Activated CD8-positive, alpha-beta T cell treated with anti-CD3 and anti-CD28 coated beads, Interleukin-2, amount 10 ng/mL, durations not matched to agents 7 days and 5 days (primary cell): ENCODE measurements around the gene RYK. TPM values are rescaled to one million over a fixed set of nuclear protein-coding genes. Genes with fewer than 3 reads are reported as not detected.

Experiments used
- ATAC-seq: fragments of 150-1000 bp; cut with Tn5 transposase; one replicate; pipeline ENCODE4 v1.10.0; 2021; ENCODE audit warnings: moderate library complexity
- CTCF ChIA-PET: fragments of 350-600 bp; sonication (Branson Sonifier 250); formaldehyde crosslinking; loops from one replicate; lab custom pipeline; 2021; ENCODE audit warnings: antibody characterized with exemption; lab: Charles Lee
- POLR2A ChIA-PET: fragments of 350-600 bp; sonication (Branson Sonifier 250); formaldehyde crosslinking; loops from one replicate; lab custom pipeline; 2021; ENCODE audit warnings: antibody characterized with exemption; lab: Charles Lee
- DNase-seq: peaks from one replicate; pipeline ENCODE4 v3.0.0-alpha.2; 2020
- H3K27ac Mint-ChIP-seq: one replicate; pipeline ENCODE4 v1.8.0; 2021; ENCODE audit warnings: mild to moderate bottlenecking, mixed read lengths
- H3K27me3 Mint-ChIP-seq: one replicate; pipeline ENCODE4 v1.8.0; 2021; ENCODE audit warnings: low read depth, mixed read lengths
- H3K36me3 Mint-ChIP-seq: one replicate; pipeline ENCODE4 v1.8.0; 2021; ENCODE audit warnings: low read depth, mixed read lengths
- H3K4me1 Mint-ChIP-seq: one replicate; pipeline ENCODE4 v1.8.0; 2021; ENCODE audit warnings: low read depth, mixed read lengths
- H3K4me3 Mint-ChIP-seq: one replicate; pipeline ENCODE4 v1.8.0; 2021; ENCODE audit warnings: mild to moderate bottlenecking, mixed read lengths
- H3K9me3 Mint-ChIP-seq: one replicate; pipeline ENCODE4 v1.8.0; 2022; ENCODE audit warnings: mixed read lengths; ENCODE audit not compliant: insufficient read depth
- total RNA-seq, 2 experiments: library from RNA; stranded (reverse); gene quantifications; one replicate each; pipeline ENCODE4 v1.2.3, GENCODE V29; 2021

Gene RYK
- total RNA-seq, 2 experiments from 2014 or later, result 6.9 to 9.4 TPM

DNA sequence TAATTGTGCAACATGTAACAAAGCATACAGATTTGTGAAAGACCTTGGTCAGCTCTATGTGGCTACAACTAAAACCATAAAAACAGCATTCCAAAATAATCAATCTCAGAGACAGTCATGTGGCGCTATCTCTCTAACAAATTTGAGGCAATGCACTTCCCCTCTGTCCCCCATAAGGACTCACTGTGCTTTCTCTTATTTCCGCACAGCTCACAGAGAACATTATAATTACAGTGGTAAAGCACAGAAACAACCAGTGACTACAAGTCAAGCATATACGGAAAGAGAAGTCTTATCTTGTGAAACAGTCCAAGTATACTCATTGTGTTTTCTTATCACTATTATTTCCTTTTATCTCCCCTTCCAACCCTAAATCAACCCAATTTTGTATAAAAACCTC lies 64.3 kb downstream of the RYK start:
- Mint-ChIP-seq H3K36me3 (no peaks in the 10 kb centered on the region), H3K4me1 (no peaks in the 10 kb centered on the region), H3K9me3 (no peaks in the 10 kb centered on the region), H3K4me3 (no peak overlapping the region), H3K27ac (no peak overlapping the region), H3K27me3 (no peaks in the 10 kb centered on the region)
- CTCF ChIA-PET, result interaction anchor here (1.3 kb wide), 1 partner anchor 26 kb away, joined by 3 read pairs; no protein-coding TSS in a partner anchor
- ATAC-seq, result no peak
- no peak for DNase-seq
- POLR2A ChIA-PET, result no interaction called here

DNA sequence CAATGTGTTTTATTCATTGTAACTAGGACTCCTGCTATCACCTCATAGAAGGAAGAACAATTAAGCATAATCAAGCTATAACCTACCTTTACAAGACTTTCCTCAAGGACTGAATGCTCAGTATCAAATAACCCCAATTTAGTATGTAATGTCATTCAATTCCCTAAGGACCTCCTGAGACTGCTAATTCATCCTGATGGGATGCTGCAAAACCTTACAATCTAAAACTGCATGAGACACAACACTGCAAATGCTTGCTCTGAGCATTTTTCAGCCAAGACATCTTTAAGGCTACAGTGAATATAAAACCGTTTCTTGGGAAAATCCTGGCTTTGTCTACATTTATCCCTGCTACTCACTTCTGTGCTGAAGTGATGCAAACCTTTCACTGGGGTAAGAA lies 69.9 kb downstream of the RYK start:
- no peak for DNase-seq
- ATAC-seq, result no peak
- Mint-ChIP-seq H3K4me1 (no peaks in the 10 kb centered on the region), H3K4me3 (no peak overlapping the region), H3K36me3 (peaks cover 2% of the 10 kb centered on the region), H3K27me3 (no peaks in the 10 kb centered on the region), H3K27ac (no peak overlapping the region), H3K9me3 (no peaks in the 10 kb centered on the region)
- ChIA-PET CTCF (no interaction called here), POLR2A (no interaction called here)

DNA sequence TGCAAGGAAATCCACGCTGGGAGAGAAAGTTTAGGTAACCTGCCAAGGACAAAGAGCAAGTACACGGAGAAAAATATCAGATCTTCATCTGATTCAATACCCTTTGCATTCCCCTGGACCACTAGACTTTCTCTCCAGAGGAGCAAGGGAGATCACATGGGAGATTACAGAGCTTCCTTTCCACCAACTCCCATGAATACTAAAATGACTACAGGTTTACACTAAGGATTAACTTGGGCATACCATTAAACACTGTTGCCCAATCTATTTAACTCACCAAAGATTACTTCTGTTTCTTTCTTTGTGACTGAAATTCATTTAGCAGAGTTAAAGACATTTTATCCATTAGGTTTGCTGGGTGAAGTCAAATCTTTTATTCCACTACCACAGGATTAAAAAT lies 71.2 kb downstream of the RYK start:
- no peak for DNase-seq
- no peaks in the 10 kb centered on the region for H3K27me3 Mint-ChIP-seq
- H3K4me1 Mint-ChIP-seq, result no peaks in the 10 kb centered on the region

DNA sequence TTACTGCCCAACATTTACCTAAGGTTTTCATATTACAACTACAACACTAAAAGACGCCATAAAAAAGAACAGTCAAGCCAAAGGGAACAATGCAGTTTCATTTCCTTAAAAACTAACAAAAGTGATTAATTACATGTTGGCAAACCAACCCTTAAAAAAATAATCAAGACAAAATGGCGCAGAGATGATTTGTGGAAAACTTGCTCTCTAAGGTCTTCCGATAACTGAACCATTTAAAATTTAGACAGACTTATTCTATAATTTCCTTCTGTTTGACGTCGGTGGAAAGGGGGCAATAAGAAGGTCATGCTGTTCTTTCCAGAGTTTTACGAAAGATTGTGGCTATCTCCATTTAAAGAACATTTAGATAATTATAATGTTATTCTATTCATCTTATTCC lies 87.6 kb downstream of the RYK start:
- H3K27me3 Mint-ChIP-seq, result no peaks in the 10 kb centered on the region
- peaks cover 2% of the 10 kb centered on the region for H3K36me3 Mint-ChIP-seq
- no peaks in the 10 kb centered on the region for H3K4me1 Mint-ChIP-seq
- ChIA-PET CTCF (no interaction called here), POLR2A (no interaction called here)
- H3K27ac Mint-ChIP-seq, result no peak overlapping the region
- H3K4me3 Mint-ChIP-seq, result no peak overlapping the region
- H3K9me3 Mint-ChIP-seq, result no peaks in the 10 kb centered on the region
- DNase-seq (no peak), ATAC-seq (no peak)

More for the DNA sequence above, 71.2 kb downstream of the RYK start:
- no peak for ATAC-seq
- POLR2A ChIA-PET, result no interaction called here
- no peak overlapping the region for H3K4me3 Mint-ChIP-seq
- H3K36me3 Mint-ChIP-seq, result peaks cover 2% of the 10 kb centered on the region
- no peaks in the 10 kb centered on the region for H3K9me3 Mint-ChIP-seq
- no peak overlapping the region for H3K27ac Mint-ChIP-seq
- CTCF ChIA-PET, result interaction anchor here (1.7 kb wide), 1 partner anchor 34 kb away, joined by 4 read pairs; no protein-coding TSS in a partner anchor

DNA sequence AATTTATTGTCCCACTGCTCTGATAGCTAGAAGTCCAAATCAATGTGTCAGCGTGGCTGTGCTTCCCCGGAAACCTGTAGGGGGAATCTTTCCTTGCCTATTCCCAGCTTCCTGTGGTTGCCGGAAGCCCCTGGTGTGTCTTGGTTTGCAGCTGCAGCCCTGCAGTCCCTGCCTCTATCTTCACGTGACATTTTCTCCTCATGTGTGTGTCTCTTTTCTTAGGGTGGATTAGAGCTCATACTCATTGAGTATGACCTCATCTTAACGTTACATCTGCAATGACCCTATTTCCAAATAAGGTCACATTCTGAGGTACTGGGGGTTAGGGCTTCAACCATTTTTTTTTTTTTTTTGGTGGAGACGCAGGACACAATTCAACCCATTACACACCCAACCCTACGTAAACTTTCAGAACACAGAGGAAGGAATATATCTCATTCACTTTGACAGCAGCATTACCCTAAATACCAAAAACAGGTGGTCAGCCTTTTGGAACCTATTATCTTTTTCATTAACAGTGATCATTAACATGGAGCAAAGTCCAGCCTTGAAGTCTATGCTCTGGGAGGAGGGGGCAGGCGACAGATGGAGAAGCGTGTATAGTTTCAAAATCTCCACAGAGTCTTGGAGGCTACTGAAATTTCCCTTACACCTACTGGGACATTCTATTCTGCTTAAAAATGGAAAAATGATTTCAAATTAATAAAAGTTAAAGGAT lies 88.6 kb downstream of the RYK start:
- Mint-ChIP-seq H3K9me3 (no peaks in the 10 kb centered on the region), H3K27me3 (no peaks in the 10 kb centered on the region), H3K36me3 (no peaks in the 10 kb centered on the region), H3K4me1 (no peaks in the 10 kb centered on the region), H3K27ac (no peak overlapping the region), H3K4me3 (no peak overlapping the region)
- DNase-seq (no peak), ATAC-seq (no peak)
- ChIA-PET POLR2A (no interaction called here), CTCF (no interaction called here)

DNA sequence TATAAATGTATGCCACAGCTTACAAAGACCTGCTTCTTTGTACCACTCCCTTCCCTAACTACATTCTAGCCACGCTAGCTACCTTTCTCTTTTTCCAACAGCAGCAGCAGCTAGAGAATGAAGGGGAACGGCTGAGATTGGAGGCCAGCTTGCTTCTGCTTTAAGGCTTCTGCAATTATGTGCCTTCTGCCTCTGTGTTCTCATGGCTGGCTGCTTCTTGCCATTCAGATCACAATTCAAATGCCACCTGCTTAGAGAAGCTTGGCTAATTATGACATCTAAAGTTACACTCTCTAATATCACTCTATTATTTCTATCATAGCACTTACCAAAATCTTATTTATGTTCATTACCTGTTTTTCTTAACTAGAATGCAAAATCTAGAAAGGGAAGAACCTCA lies 95.2 kb downstream of the RYK start:
- H3K27me3 Mint-ChIP-seq, result no peaks in the 10 kb centered on the region
- H3K27ac Mint-ChIP-seq, result no peak overlapping the region
- H3K9me3 Mint-ChIP-seq, result no peaks in the 10 kb centered on the region
- peaks cover 4% of the 10 kb centered on the region for H3K36me3 Mint-ChIP-seq
- POLR2A ChIA-PET, result no interaction called here
- no peak for ATAC-seq
- CTCF ChIA-PET, result no interaction called here
- no peaks in the 10 kb centered on the region for H3K4me1 Mint-ChIP-seq
- DNase-seq, result no peak
- H3K4me3 Mint-ChIP-seq, result no peak overlapping the region

DNA sequence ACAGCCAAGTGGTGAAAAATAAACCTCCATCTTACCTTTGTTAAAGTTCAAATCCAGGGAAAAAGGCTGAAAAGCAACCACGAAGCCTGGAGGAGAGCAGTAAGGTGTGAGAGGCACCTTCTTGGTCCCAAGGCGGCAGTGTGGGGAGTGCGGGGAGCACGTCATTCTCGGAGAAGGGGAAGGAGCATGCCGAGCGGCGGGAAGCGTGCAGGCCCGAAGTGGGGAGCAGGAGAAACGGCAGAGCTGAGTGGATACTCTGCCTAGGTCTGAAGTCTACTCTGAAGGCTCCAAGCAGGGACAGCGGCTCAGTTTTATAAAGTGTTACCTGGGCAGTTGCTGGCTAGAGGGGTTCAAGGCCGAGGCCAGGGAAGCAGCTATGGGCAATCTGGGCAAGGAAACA lies 96.9 kb downstream of the RYK start:
- no peak for ATAC-seq
- Mint-ChIP-seq H3K4me3 (no peak overlapping the region), H3K36me3 (peaks cover 4% of the 10 kb centered on the region), H3K4me1 (no peaks in the 10 kb centered on the region), H3K9me3 (no peaks in the 10 kb centered on the region), H3K27ac (no peak overlapping the region), H3K27me3 (no peaks in the 10 kb centered on the region)
- POLR2A ChIA-PET, result no interaction called here
- CTCF ChIA-PET, result no interaction called here
- no peak for DNase-seq

DNA sequence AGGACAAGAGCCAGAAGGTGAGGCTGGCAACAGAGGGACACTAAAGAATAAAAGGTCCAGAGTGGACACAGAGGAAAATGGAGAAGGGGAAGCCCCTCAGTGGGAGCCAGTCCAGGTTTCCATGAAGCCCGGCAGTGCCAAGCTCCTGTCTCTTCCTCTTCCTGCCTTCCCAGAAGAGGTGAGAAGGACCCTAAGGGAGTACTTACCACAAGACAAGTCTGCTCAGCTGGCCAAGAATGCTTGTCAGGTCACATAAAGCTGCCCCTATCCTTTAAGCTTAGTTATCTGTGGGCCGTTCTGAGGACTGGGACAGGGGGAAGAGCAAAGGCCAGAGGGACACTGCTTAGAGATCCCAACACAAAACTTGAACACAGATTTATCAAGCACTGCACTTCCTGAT lies 100.2 kb downstream of the RYK start:
- ChIA-PET POLR2A (no interaction called here), CTCF (no interaction called here)
- no peak overlapping the region for H3K4me3 Mint-ChIP-seq
- no peak overlapping the region for H3K27ac Mint-ChIP-seq
- no peaks in the 10 kb centered on the region for H3K27me3 Mint-ChIP-seq
- H3K9me3 Mint-ChIP-seq, result no peaks in the 10 kb centered on the region
- H3K4me1 Mint-ChIP-seq, result no peaks in the 10 kb centered on the region
- DNase-seq, result no peak
- ATAC-seq, result no peak
- peaks cover 4% of the 10 kb centered on the region for H3K36me3 Mint-ChIP-seq

DNA sequence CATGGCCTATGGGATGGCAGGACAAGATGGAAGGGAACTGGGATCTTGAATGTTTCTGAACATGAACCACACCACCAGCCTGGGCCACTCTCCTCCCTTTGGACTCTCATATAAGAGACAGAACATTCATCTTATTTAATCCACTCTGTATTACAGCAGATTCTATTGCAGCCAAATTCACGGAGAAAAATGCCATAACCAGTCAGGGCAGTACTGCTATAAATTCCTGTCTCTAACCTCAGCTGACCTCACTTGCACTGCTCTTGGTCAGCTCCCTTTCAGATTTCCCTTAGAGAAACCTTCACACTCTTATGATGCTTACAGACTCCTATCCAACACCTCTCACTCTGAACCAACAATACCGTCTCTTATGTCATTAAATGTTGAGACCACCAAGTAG lies 101.4 kb downstream of the RYK start:
- ATAC-seq, result no peak

DNA sequence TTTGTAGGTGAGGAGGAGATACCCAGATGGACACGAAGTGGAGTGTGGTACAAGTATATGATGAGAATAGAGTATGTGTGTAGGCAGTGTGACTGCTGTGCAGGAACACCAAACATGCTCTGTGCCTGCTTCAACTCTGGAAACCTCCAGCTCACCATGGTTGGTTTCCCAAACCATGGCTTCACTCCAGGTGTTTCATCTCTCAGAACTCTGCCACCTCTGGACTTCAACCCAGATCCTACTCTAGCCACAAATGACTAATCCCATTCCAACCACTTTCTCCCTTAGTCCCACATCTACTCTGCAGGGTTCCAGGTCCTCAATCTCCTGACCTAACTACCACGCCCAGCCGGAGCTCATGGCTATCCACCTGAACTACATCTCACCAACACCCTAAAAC lies 102.1 kb downstream of the RYK start:
- ChIA-PET POLR2A (no interaction called here), CTCF (no interaction called here)
- H3K36me3 Mint-ChIP-seq, result no peaks in the 10 kb centered on the region
- H3K27ac Mint-ChIP-seq, result no peak overlapping the region
- no peaks in the 10 kb centered on the region for H3K9me3 Mint-ChIP-seq
- H3K4me1 Mint-ChIP-seq, result no peaks in the 10 kb centered on the region
- no peak for ATAC-seq
- DNase-seq, result no peak
- no peaks in the 10 kb centered on the region for H3K27me3 Mint-ChIP-seq
- H3K4me3 Mint-ChIP-seq, result no peak overlapping the region

More for the DNA sequence above, 101.4 kb downstream of the RYK start:
- no peaks in the 10 kb centered on the region for H3K27me3 Mint-ChIP-seq
- no peaks in the 10 kb centered on the region for H3K36me3 Mint-ChIP-seq
- CTCF ChIA-PET, result no interaction called here
- no peak overlapping the region for H3K27ac Mint-ChIP-seq
- DNase-seq, result no peak
- no peaks in the 10 kb centered on the region for H3K9me3 Mint-ChIP-seq
- POLR2A ChIA-PET, result no interaction called here
- H3K4me1 Mint-ChIP-seq, result no peaks in the 10 kb centered on the region
- no peak overlapping the region for H3K4me3 Mint-ChIP-seq

DNA sequence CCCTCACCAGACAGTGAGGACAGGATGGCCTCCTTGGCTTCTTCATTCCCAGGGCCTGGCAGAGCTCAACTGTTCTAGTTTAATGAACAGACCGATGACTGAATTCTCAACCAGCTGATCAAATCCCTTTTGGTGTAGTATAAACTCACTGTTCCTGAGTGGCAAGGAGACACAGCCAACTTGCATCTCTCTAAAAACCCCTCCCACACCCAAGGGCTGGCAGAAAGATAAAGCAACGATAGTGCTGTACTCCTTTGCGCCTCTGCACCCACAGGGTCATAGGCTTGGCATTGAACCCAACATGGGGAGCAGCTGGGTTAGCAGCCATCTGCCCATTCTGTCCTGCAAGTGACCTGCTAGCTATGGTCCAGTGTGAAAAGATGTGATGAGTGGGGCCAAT lies 103.2 kb downstream of the RYK start:
- no peaks in the 10 kb centered on the region for H3K9me3 Mint-ChIP-seq
- no peaks in the 10 kb centered on the region for H3K4me1 Mint-ChIP-seq
- POLR2A ChIA-PET, result no interaction called here
- ATAC-seq (no peak), DNase-seq (no peak)
- H3K27me3 Mint-ChIP-seq, result no peaks in the 10 kb centered on the region
- H3K4me3 Mint-ChIP-seq, result no peak overlapping the region
- CTCF ChIA-PET, result no interaction called here
- H3K27ac Mint-ChIP-seq, result no peak overlapping the region
- no peaks in the 10 kb centered on the region for H3K36me3 Mint-ChIP-seq

DNA sequence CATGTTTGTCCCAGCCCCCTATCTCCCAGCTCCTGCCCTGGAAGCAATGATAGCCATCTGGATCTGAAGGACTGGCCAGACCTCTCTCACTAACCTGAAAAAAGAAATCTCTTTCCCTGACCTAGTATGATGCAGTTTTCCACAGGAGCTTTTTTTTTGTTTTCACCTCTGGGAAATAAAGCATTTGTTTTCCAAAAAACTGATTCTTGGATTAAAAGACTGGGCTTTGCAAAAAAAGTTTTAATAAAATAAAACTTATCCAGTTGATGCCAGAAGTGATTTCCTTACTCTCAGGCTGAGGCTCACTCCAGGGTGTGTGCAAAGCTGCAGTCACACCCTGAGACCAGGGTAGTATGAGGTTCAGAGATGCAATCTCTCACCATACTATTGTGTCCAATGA lies 104.0 kb downstream of the RYK start:
- H3K4me1 Mint-ChIP-seq, result no peaks in the 10 kb centered on the region
- H3K9me3 Mint-ChIP-seq, result peaks cover 4% of the 10 kb centered on the region
- H3K4me3 Mint-ChIP-seq, result no peak overlapping the region
- no peaks in the 10 kb centered on the region for H3K36me3 Mint-ChIP-seq
- ChIA-PET CTCF (no interaction called here), POLR2A (no interaction called here)
- DNase-seq (no peak), ATAC-seq (no peak)
- H3K27me3 Mint-ChIP-seq, result no peaks in the 10 kb centered on the region
- H3K27ac Mint-ChIP-seq, result no peak overlapping the region

DNA sequence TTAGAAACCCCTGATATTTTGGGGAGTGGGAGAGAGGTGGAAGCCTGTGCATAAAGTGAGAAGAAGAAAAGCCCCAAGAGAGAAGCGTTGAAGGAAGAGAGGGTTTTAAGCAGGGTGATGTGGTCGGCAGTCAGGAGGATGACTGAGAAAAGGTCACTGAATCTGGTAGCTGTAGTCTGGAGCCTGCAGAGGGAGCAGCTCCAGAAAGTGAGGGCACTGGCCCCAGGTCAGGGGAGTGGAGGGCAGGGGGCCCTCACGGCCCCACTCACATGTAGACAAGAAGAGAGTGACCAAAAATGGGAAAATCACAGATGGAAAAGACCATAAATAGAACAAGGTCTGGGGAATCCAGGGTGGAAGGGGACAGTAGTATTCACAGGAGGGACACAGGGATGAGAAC lies 105.5 kb downstream of the RYK start:
- ATAC-seq, result no peak
- Mint-ChIP-seq H3K27me3 (no peaks in the 10 kb centered on the region), H3K9me3 (peaks cover 4% of the 10 kb centered on the region), H3K36me3 (no peaks in the 10 kb centered on the region), H3K4me1 (no peaks in the 10 kb centered on the region), H3K4me3 (no peak overlapping the region), H3K27ac (no peak overlapping the region)
- ChIA-PET POLR2A (no interaction called here), CTCF (no interaction called here)
- DNase-seq, result no peak
